T-cell (primary cell): ENCODE data around the gene ASTN1. TPM values are rescaled to one million over a fixed set of nuclear protein-coding genes. Genes with fewer than 3 reads are reported as not detected.

Experiments
- ATAC-seq, 4 experiments: fragments of 200-7000 bp in 3 of 4; fragments of 150-1000 bp in 1 of 4; cut with Tn5 transposase; replicated peaks in 1 of 4; 1 replicate in 3 of 4; 2 replicates in 1 of 4; pipeline ENCODE4 v1.10.0; 2021; ENCODE audit warnings: moderate library complexity in 3 of 4, mild to moderate bottlenecking in 2 of 4, moderate number of reproducible peaks in 1 of 4
- CTCF ChIA-PET, 2 donors: fragments of 300-600 bp; sonication (Branson Sonifier 250); formaldehyde crosslinking; loops; one replicate each; lab custom pipeline; 2022; ENCODE audit warnings: antibody characterized with exemption in 2 of 2; lab: Charles Lee
- POLR2A ChIA-PET, 2 donors: fragments of 300-600 bp; sonication (Branson Sonifier 250); formaldehyde crosslinking; loops; one replicate each; lab custom pipeline; 2022; ENCODE audit warnings: antibody characterized with exemption in 2 of 2; lab: Charles Lee
- DNase-seq, 35 experiments: peaks; one replicate each; pipeline versions ENCODE4 v3.0.0 to v3.0.0-alpha.2; 2013 to 2023
- H3K27ac ChIP-seq: one replicate; pipeline ENCODE4 v1.5.1; 2013; ENCODE audit warnings: low read length
- H3K27me3 ChIP-seq, 2 experiments: replicated peaks in 1 of 2; 1 replicate in 1 of 2; 2 replicates in 1 of 2; pipeline versions ENCODE4 v1.6.1 to v1.7.0; 2013; ENCODE audit warnings: low read length in 1 of 2, mixed read lengths in 1 of 2; ENCODE audit not compliant: control insufficient read depth in 2 of 2, insufficient read depth in 2 of 2; ENCODE audit errors: extremely low read depth in 1 of 2
- H3K36me3 ChIP-seq, 2 donors: 1 replicate in 1 of 2; 2 replicates in 1 of 2; pipeline versions ENCODE4 v1.6.1 to v1.7.0; 2013; ENCODE audit warnings: low read length in 1 of 2; ENCODE audit not compliant: control insufficient read depth in 2 of 2, insufficient read depth in 1 of 2; ENCODE audit errors: extremely low read depth in 1 of 2
- H3K4me1 ChIP-seq, 2 experiments: 1 replicate in 1 of 2; 2 replicates in 1 of 2; pipeline versions ENCODE4 v1.6.1 to v1.7.0; 2013; ENCODE audit warnings: low read length in 2 of 2, mixed read lengths in 1 of 2; ENCODE audit not compliant: insufficient read depth in 2 of 2, control insufficient read depth in 1 of 2; ENCODE audit errors: extremely low read depth in 1 of 2
- H3K4me3 ChIP-seq, 2 donors: 1 replicate in 1 of 2; 2 replicates in 1 of 2; pipeline versions ENCODE4 v1.5.1 to v1.7.0; 2013; ENCODE audit warnings: mild to moderate bottlenecking in 2 of 2, low read length in 1 of 2, moderate library complexity in 1 of 2; ENCODE audit not compliant: control insufficient read depth in 1 of 2; ENCODE audit errors: extremely low read depth in 1 of 2
- H3K9me3 ChIP-seq: 2 replicates; pipeline ENCODE4 v1.7.0; 2013
- H3K27ac Mint-ChIP-seq, 2 donors: one replicate each; pipeline ENCODE4 v1.8.0; 2020 to 2021; ENCODE audit warnings: mild to moderate bottlenecking in 2 of 2, mixed read lengths in 2 of 2
- H3K27me3 Mint-ChIP-seq, 2 donors: one replicate each; pipeline ENCODE4 v1.8.0; 2021 to 2022; ENCODE audit warnings: mixed read lengths in 2 of 2
- H3K36me3 Mint-ChIP-seq: one replicate; pipeline ENCODE4 v1.8.0; 2021; ENCODE audit warnings: mixed read lengths
- H3K4me1 Mint-ChIP-seq, 3 donors: one replicate each; pipeline ENCODE4 v1.8.0; 2020 to 2022; ENCODE audit warnings: mixed read lengths in 3 of 3, mild to moderate bottlenecking in 1 of 3
- H3K4me3 Mint-ChIP-seq, 3 donors: one replicate each; pipeline ENCODE4 v1.8.0; 2020 to 2022; ENCODE audit warnings: mild to moderate bottlenecking in 3 of 3, mixed read lengths in 3 of 3, moderate library complexity in 3 of 3
- H3K9me3 Mint-ChIP-seq, 3 donors: one replicate each; pipeline ENCODE4 v1.8.0; 2020 to 2022; ENCODE audit warnings: mixed read lengths in 3 of 3
- WGBS: methylation state at CpG from one replicate; pipeline ENCODE4 v1.1.5; 2013; ENCODE audit warnings: missing lambda C conversion rate; ENCODE audit not compliant: insufficient coverage; 5-methylcytosine and 5-hydroxymethylcytosine counted together
- total RNA-seq, 35 experiments: library from RNA in 6 of 35; stranded (reverse) in 6 of 35; fragments of 120-200 nt in 1 of 35; gene quantifications; one replicate each; pipeline versions ENCODE4 v1.2.1 to v1.2.4 and lab custom pipeline; 2013 to 2026

Gene ASTN1
- total RNA-seq, 5 donors from 2014 or later (not counting 1 experiment from before 2014, with no cell fraction given): 0.06 TPM; not detected in 4

- no peaks in the 10 kb centered on the region for H3K36me3 ChIP-seq
- DNase-seq: no peak
- no peak overlapping the region for H3K27ac Mint-ChIP-seq
- H3K9me3 ChIP-seq: no peaks in the 10 kb centered on the region
- no peak overlapping the region for H3K4me3 Mint-ChIP-seq
- no peaks in the 10 kb centered on the region for H3K27me3 ChIP-seq
- CTCF ChIA-PET: no interaction called here
- no CpG with 5 or more reads among the region's 1 CpG for WGBS
- POLR2A ChIA-PET: no interaction called here
- no peak for ATAC-seq
- H3K27ac ChIP-seq: no peak overlapping the region
- H3K4me1 Mint-ChIP-seq: no peaks in the 10 kb centered on the region
- H3K4me1 ChIP-seq: no peaks in the 10 kb centered on the region
- H3K27me3 Mint-ChIP-seq: no peaks in the 10 kb centered on the region
- peaks cover 0 to 4% (median 3%) of the 10 kb centered on the region in 3 donors for H3K9me3 Mint-ChIP-seq
- H3K36me3 Mint-ChIP-seq: no peaks in the 10 kb centered on the region
- H3K4me3 ChIP-seq: no peak overlapping the region
Observed at GRCh38 chr1:177011508-177011907, 153.0 kb downstream of the ASTN1 start.

GRCh38 chr1:177010211-177010825 is 154.2 kb downstream of the ASTN1 start:
- CTCF ChIA-PET: no interaction called here
- 40% methylated on average over 1 of the region's 1 CpG for WGBS
- no peak for DNase-seq

GRCh38 chr1:177008653-177009052 is 155.9 kb downstream of the ASTN1 start:
- Mint-ChIP-seq H3K9me3 (peaks cover 0 to 4% (median 4%) of the 10 kb centered on the region in 3 donors), H3K36me3 (no peaks in the 10 kb centered on the region), H3K27me3 (no peaks in the 10 kb centered on the region), H3K4me1 (no peaks in the 10 kb centered on the region), H3K27ac (no peak overlapping the region), H3K4me3 (no peak overlapping the region)
- no peaks in the 10 kb centered on the region for H3K9me3 ChIP-seq
- DNase-seq: no peak
- no peaks in the 10 kb centered on the region for H3K27me3 ChIP-seq
- POLR2A ChIA-PET: no interaction called here
- ATAC-seq: no peak
- CTCF ChIA-PET: interaction anchor here in 1 of 2 donors (0.6 kb wide), 1 partner anchor 419 kb away, joined by 3 read pairs; no protein-coding TSS in a partner anchor
- H3K27ac ChIP-seq: no peak overlapping the region
- 64% methylated on average over 3 of the region's 3 CpGs for WGBS
- no peaks in the 10 kb centered on the region for H3K4me1 ChIP-seq
- H3K4me3 ChIP-seq: no peak overlapping the region
- no peaks in the 10 kb centered on the region for H3K36me3 ChIP-seq

More at GRCh38 chr1:177010211-177010825, 154.2 kb downstream of the ASTN1 start:
- H3K4me3 Mint-ChIP-seq: no peak overlapping the region
- Histone ChIP-seq H3K4me3 (no peak overlapping the region), H3K27me3 (no peaks in the 10 kb centered on the region), H3K27ac (no peak overlapping the region), H3K4me1 (no peaks in the 10 kb centered on the region), H3K9me3 (no peaks in the 10 kb centered on the region), H3K36me3 (no peaks in the 10 kb centered on the region)
- peaks cover 0 to 4% (median 4%) of the 10 kb centered on the region in 3 donors for H3K9me3 Mint-ChIP-seq
- H3K36me3 Mint-ChIP-seq: no peaks in the 10 kb centered on the region
- POLR2A ChIA-PET: no interaction called here
- no peaks in the 10 kb centered on the region for H3K4me1 Mint-ChIP-seq
- H3K27me3 Mint-ChIP-seq: no peaks in the 10 kb centered on the region
- H3K27ac Mint-ChIP-seq: no peak overlapping the region
- ATAC-seq: no peak

DNA sequence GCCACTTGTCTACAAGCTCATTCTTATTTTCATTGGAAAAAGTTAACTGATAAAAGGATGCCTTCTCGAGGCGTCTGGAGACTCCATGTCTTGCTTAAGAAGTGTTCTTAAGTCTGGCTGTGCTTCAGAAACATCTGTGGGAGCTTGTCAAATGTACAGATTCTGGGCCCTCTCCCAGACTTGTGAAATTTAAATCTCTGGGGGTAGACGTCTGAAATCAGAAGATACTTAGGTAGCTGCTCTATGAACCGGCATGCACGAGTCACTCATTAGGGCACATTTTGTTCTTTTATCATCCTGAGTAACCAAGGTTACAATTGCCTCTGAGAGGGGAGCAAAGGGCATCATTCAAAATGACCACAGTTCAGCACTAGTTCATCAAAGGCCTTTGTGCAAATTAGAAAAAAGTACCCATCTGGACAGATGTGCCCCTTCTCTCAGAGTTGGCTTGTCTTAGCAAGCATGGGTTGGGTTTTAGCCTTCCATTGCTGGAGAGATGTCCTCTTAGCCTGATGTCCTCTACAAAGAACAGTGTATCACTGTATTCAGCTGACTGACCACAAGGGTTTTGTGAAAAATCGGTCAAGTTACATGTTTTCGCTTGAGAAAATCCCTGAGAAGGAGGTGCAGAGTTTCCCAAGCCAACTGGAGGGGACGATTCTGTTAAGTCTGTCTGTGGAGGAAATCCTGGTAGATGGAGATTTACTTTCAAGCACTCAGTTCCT is 156.9 kb downstream of the ASTN1 start:
- DNase-seq (no peak), ATAC-seq (no peak)
- WGBS: 56% methylated on average over 6 of the region's 8 CpGs
- H3K27me3 ChIP-seq: no peaks in the 10 kb centered on the region
- H3K36me3 Mint-ChIP-seq: no peaks in the 10 kb centered on the region
- H3K36me3 ChIP-seq: no peaks in the 10 kb centered on the region
- no peaks in the 10 kb centered on the region for H3K9me3 ChIP-seq
- H3K4me1 ChIP-seq: no peaks in the 10 kb centered on the region
- no peak overlapping the region for H3K4me3 Mint-ChIP-seq
- no peaks in the 10 kb centered on the region for H3K4me1 Mint-ChIP-seq
- H3K27ac Mint-ChIP-seq: no peak overlapping the region
- H3K27me3 Mint-ChIP-seq: no peaks in the 10 kb centered on the region
- peaks cover 0 to 4% (median 4%) of the 10 kb centered on the region in 3 donors for H3K9me3 Mint-ChIP-seq
- no peak overlapping the region for H3K27ac ChIP-seq
- ChIA-PET POLR2A (no interaction called here), CTCF (no interaction called here)
- no peak overlapping the region for H3K4me3 ChIP-seq

GRCh38 chr1:177002891-177003290 is 161.6 kb downstream of the ASTN1 start:
- POLR2A ChIA-PET: no interaction called here
- CTCF ChIA-PET: no interaction called here
- Mint-ChIP-seq H3K27ac (no peak overlapping the region), H3K27me3 (no peaks in the 10 kb centered on the region), H3K4me3 (no peak overlapping the region), H3K4me1 (no peaks in the 10 kb centered on the region), H3K36me3 (no peaks in the 10 kb centered on the region), H3K9me3 (peaks cover under 1 to 4% (median 2%) of the 10 kb centered on the region in 3 donors)
- WGBS: 47% methylated on average over 5 of the region's 5 CpGs
- H3K27ac ChIP-seq: no peak overlapping the region
- no peaks in the 10 kb centered on the region for H3K4me1 ChIP-seq
- H3K9me3 ChIP-seq: no peaks in the 10 kb centered on the region
- ATAC-seq: no peak
- H3K27me3 ChIP-seq: no peaks in the 10 kb centered on the region
- no peak overlapping the region for H3K4me3 ChIP-seq
- DNase-seq: no peak
- H3K36me3 ChIP-seq: no peaks in the 10 kb centered on the region

DNA sequence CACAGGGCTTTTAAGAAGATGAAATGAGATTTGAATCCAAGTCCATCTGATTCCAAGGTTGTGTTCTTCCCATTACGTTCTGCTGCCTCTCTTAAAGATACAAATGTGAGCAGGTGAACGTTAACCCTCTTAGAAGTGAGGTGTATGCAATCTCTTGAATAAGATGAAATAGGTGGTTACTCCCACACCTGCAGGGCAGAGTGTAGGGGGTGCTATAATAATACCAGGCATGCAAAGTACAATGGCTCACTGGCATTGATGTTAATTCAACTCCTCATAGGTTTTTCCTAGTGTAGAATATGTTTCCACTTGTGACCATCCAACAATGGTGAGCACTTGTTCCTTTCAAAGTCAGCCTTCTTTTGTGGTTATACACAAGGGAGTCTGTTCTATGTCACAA is 163.0 kb downstream of the ASTN1 start:
- POLR2A ChIA-PET: no interaction called here
- ATAC-seq (no peak), DNase-seq (no peak)
- Mint-ChIP-seq H3K4me1 (no peaks in the 10 kb centered on the region), H3K4me3 (no peak overlapping the region), H3K27me3 (peaks cover 0 to 4% of the 10 kb centered on the region in 2 donors), H3K36me3 (no peaks in the 10 kb centered on the region), H3K27ac (no peak overlapping the region), H3K9me3 (peaks cover 1 to 9% (median 4%) of the 10 kb centered on the region in 3 donors)
- Histone ChIP-seq H3K27ac (no peak overlapping the region), H3K36me3 (no peaks in the 10 kb centered on the region), H3K9me3 (no peaks in the 10 kb centered on the region), H3K27me3 (no peaks in the 10 kb centered on the region), H3K4me3 (no peak overlapping the region), H3K4me1 (no peaks in the 10 kb centered on the region)
- CTCF ChIA-PET: no interaction called here
- no CpG with 5 or more reads among the region's 2 CpGs for WGBS
